SH-SY5Y (cell line): ENCODE data around the gene PRDM5.

Source experiments
- GATA2 ChIP-seq: IDR thresholded peaks from 2 replicates; pipeline ENCODE4 v1.6.1; 2011; ENCODE audit warnings: mild to moderate bottlenecking, low read depth, low read length
- GATA3 ChIP-seq: IDR thresholded peaks from 2 replicates; pipeline ENCODE4 v1.6.1; 2011; ENCODE audit warnings: low read depth, mild to moderate bottlenecking, low read length, moderate library complexity

- TF ChIP-seq GATA2 (peak; percentile 92), GATA3 (peak; percentile 61; the same call in 1 of the 2 replicates)
Measured at GRCh38 chr4:120871173-120871572, 51.4 kb downstream of the PRDM5 start.
